Caco-2 (cell line): ENCODE results near the gene GRIK3. TPM values are rescaled to one million over a fixed set of nuclear protein-coding genes. Genes with fewer than 3 reads are reported as not detected.

Source experiments
- BruUV-seq: library from RNA; stranded (reverse); fragments of 400-500 nt; replicated peaks from 2 replicates; lab custom pipeline; 2021; lab: Mats Ljungman, UMichigan
- CTCF ChIA-PET: fragments of 300-600 bp; sonication (Branson Sonifier 250); formaldehyde crosslinking; loops from one replicate; lab custom pipeline; 2022; ENCODE audit warnings: antibody characterized with exemption; lab: Charles Lee
- POLR2A ChIA-PET: fragments of 300-600 bp; sonication (Branson Sonifier 250); formaldehyde crosslinking; loops from one replicate; lab custom pipeline; 2022; ENCODE audit warnings: antibody characterized with exemption; lab: Charles Lee
- DNase-seq, 2 experiments: peaks; one replicate each; pipeline versions ENCODE4 v3.0.0 to v3.0.0-alpha.2; 2020 to 2022
- H3K27me3 ChIP-seq: replicated peaks from 2 replicates; pipeline ENCODE4 v1.6.0; 2011; ENCODE audit warnings: low read length; ENCODE audit not compliant: control insufficient read depth, insufficient read depth
- H3K36me3 ChIP-seq: 2 replicates; pipeline ENCODE4 v1.5.1; 2011; ENCODE audit warnings: low read length; ENCODE audit not compliant: control insufficient read depth, insufficient read depth
- H3K4me1 ChIP-seq: fragments of 250-450 bp; sonication (Bioruptor Pico); 2 replicates; pipeline ENCODE4 v1.5.1; 2020; ENCODE audit warnings: mild to moderate bottlenecking
- H3K4me3 ChIP-seq: 2 replicates; pipeline ENCODE4 v1.5.1; 2011; ENCODE audit warnings: low read depth, mild to moderate bottlenecking, control low read depth, low read length
- H3K9me3 ChIP-seq: fragments of 250-450 bp; sonication (Bioruptor Pico); 2 replicates; pipeline ENCODE4 v1.5.1; 2020; ENCODE audit warnings: mild to moderate bottlenecking, moderate library complexity
- H3K27ac Mint-ChIP-seq: one replicate; pipeline ENCODE4 v1.8.0; 2022; ENCODE audit warnings: mixed read lengths; ENCODE audit not compliant: unreplicated experiment
- H3K27me3 Mint-ChIP-seq: one replicate; pipeline ENCODE4 v1.8.0; 2022; ENCODE audit warnings: mixed read lengths; ENCODE audit not compliant: insufficient read depth, unreplicated experiment
- H3K36me3 Mint-ChIP-seq: one replicate; pipeline ENCODE4 v1.8.0; 2022; ENCODE audit warnings: mild to moderate bottlenecking, mixed read lengths; ENCODE audit not compliant: insufficient read depth, unreplicated experiment
- H3K4me1 Mint-ChIP-seq: one replicate; pipeline ENCODE4 v1.8.0; 2022; ENCODE audit warnings: low read depth, mixed read lengths; ENCODE audit not compliant: unreplicated experiment
- H3K4me3 Mint-ChIP-seq: one replicate; pipeline ENCODE4 v1.8.0; 2022; ENCODE audit warnings: mild to moderate bottlenecking, moderate library complexity, mixed read lengths; ENCODE audit not compliant: unreplicated experiment
- H3K9me3 Mint-ChIP-seq: one replicate; pipeline ENCODE4 v1.8.0; 2022; ENCODE audit warnings: mixed read lengths; ENCODE audit not compliant: unreplicated experiment
- intact Hi-C: fragments of 100-400 bp; cut with micrococcal nuclease; formaldehyde crosslinking; loops from one replicate; pipeline ENCODE4 v1.10.0; 2022; ENCODE audit not compliant: unreplicated experiment
- total RNA-seq: library from RNA; stranded (reverse); gene quantifications from 2 replicates; pipeline ENCODE4 v1.2.3, GENCODE V29; 2022
- TF ChIP-seq, protein P1 (sequence below), 2 experiments: fragments of 200-600 bp in 1 of 2; IDR thresholded peaks; 1 replicate in 1 of 2; 2 replicates in 1 of 2; pipeline versions ENCODE4 v1.5.1 to v1.8.0; 2011 to 2022; ENCODE audit warnings: antibody characterized with exemption in 1 of 2, control low read depth in 1 of 2, inconsistent platforms in 1 of 2, low read depth in 1 of 2, low read length in 1 of 2, mild to moderate bottlenecking in 1 of 2, moderate library complexity in 1 of 2; ENCODE audit not compliant: insufficient read depth in 1 of 2, severe bottlenecking in 1 of 2, unreplicated experiment in 1 of 2

GRIK3 gene
- total RNA-seq, 1 experiment from 2014 or later = not detected

DNA sequence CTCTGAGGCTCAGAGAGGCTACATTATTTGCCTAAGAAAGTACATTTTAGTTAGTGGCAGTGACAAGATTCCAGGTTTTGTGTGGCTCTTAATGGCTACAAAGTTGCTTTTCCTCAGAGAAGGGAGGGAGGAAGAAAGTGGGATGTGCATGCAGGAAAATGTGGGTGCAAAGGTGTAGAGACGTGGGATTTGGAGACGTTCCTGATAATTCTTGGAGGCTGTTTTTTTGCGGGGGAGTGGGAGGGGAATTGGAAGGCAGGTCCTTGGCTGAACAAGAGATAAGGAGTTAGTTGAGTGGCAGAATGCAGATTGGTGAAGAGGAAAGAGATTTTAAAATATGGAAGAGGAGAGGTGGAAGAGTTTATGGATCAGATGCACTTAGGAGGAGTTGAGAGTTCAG, 258.1 kb downstream of the GRIK3 start:
- no peaks in the 10 kb centered on the region for H3K4me1 ChIP-seq
- no peak overlapping the region for H3K4me3 Mint-ChIP-seq
- no peak for DNase-seq
- H3K27me3 Mint-ChIP-seq = peaks cover 22% of the 10 kb centered on the region
- TF ChIP-seq, protein P1, sequence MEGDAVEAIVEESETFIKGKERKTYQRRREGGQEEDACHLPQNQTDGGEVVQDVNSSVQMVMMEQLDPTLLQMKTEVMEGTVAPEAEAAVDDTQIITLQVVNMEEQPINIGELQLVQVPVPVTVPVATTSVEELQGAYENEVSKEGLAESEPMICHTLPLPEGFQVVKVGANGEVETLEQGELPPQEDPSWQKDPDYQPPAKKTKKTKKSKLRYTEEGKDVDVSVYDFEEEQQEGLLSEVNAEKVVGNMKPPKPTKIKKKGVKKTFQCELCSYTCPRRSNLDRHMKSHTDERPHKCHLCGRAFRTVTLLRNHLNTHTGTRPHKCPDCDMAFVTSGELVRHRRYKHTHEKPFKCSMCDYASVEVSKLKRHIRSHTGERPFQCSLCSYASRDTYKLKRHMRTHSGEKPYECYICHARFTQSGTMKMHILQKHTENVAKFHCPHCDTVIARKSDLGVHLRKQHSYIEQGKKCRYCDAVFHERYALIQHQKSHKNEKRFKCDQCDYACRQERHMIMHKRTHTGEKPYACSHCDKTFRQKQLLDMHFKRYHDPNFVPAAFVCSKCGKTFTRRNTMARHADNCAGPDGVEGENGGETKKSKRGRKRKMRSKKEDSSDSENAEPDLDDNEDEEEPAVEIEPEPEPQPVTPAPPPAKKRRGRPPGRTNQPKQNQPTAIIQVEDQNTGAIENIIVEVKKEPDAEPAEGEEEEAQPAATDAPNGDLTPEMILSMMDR (IDR thresholded peaks at IDR 0.05; ENCODE audit: insufficient read depth in 1 of 2, low read depth in 1 of 2, low read length in 1 of 2, severe bottlenecking in 1 of 2, unreplicated experiment in 1 of 2) = no peak
- H3K36me3 ChIP-seq = no peaks in the 10 kb centered on the region
- no peaks in the 10 kb centered on the region for H3K36me3 Mint-ChIP-seq
- no peak overlapping the region for H3K27ac Mint-ChIP-seq
- H3K9me3 Mint-ChIP-seq = no peaks in the 10 kb centered on the region
- intact Hi-C loops = no loop called here
- ChIA-PET POLR2A (no interaction called here), CTCF (no interaction called here)
- BruUV-seq = no TSS peak
- H3K4me1 Mint-ChIP-seq = no peaks in the 10 kb centered on the region
- H3K9me3 ChIP-seq = no peaks in the 10 kb centered on the region
- H3K27me3 ChIP-seq = no peaks in the 10 kb centered on the region
- no peak overlapping the region for H3K4me3 ChIP-seq

DNA sequence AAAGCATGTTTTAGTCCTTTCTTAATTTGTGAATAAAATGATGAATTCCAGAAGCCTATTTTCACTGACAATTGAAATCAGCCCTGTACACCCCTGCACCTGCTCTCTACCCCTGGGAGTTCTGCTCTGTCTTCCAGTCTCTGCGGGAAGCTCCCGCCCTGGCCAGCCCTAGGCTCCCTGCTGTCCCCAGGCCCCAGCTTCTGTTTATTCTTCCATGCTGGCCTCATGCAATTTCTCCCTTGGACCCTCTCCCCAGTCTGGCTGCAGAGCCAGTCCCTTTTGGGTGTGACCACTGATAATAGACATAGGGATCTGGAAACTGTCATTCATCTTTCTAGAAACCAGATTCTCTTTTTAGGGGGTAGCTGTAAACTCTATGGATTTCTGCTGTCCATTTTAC, 258.6 kb downstream of the GRIK3 start:
- no peaks in the 10 kb centered on the region for H3K4me1 Mint-ChIP-seq

DNA sequence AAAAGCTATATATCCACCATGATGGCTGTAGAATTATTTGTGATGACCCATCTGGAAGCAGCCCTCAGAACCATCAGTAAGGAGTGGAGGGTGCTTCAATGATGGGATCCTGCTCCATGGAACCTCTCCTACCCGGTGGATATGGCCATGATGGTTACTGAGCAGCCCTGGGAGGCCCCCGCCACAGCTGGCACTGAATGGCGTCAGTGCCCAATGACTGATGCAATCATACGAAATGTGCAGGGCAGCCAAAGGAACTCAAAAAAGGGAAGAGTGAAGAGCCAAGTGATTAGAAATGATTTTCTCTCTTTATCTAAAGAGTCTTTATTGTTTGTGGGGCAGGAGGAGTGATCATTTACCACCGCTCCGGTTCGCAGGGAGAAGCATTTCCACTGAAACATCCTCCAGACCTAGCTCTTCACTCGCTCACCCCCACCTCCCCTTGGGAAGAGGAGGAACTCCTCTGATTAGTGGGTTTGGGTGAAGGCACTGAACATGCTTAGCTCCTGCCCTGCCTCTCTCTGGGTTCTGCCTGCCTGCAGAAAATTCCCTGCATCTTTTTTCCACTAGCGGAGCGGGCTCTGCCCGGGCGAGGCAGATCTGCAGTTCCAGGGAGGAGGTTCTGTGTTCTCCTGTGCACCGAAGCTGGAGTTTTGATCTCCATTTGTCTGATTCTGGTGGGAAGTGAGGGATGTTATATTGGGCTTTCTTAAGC, 260.3 kb downstream of the GRIK3 start:
- H3K9me3 ChIP-seq = no peaks in the 10 kb centered on the region
- DNase-seq = no peak
- H3K4me3 Mint-ChIP-seq = no peak overlapping the region
- no peaks in the 10 kb centered on the region for H3K36me3 ChIP-seq
- H3K27me3 ChIP-seq = no peaks in the 10 kb centered on the region
- POLR2A ChIA-PET = no interaction called here
- intact Hi-C loops = no loop called here
- CTCF ChIA-PET = no interaction called here
- no peak overlapping the region for H3K4me3 ChIP-seq
- H3K4me1 ChIP-seq = no peaks in the 10 kb centered on the region
- BruUV-seq = no TSS peak
- no peaks in the 10 kb centered on the region for H3K4me1 Mint-ChIP-seq
- no peaks in the 10 kb centered on the region for H3K9me3 Mint-ChIP-seq
- peaks cover 27% of the 10 kb centered on the region for H3K27me3 Mint-ChIP-seq
- H3K36me3 Mint-ChIP-seq = no peaks in the 10 kb centered on the region
- TF ChIP-seq, protein P1 (IDR thresholded peaks at IDR 0.05; ENCODE audit: insufficient read depth in 1 of 2, low read depth in 1 of 2, low read length in 1 of 2, severe bottlenecking in 1 of 2, unreplicated experiment in 1 of 2) = no peak
- no peak overlapping the region for H3K27ac Mint-ChIP-seq

More for the DNA sequence above, 258.6 kb downstream of the GRIK3 start:
- Mint-ChIP-seq H3K36me3 (no peaks in the 10 kb centered on the region), H3K9me3 (no peaks in the 10 kb centered on the region), H3K4me3 (no peak overlapping the region), H3K27me3 (peaks cover 25% of the 10 kb centered on the region), H3K27ac (no peak overlapping the region)
- TF ChIP-seq, protein P1 (IDR thresholded peaks at IDR 0.05; ENCODE audit: insufficient read depth in 1 of 2, low read depth in 1 of 2, low read length in 1 of 2, severe bottlenecking in 1 of 2, unreplicated experiment in 1 of 2) = no peak
- Histone ChIP-seq H3K4me1 (no peaks in the 10 kb centered on the region), H3K9me3 (no peaks in the 10 kb centered on the region), H3K4me3 (no peak overlapping the region), H3K36me3 (no peaks in the 10 kb centered on the region), H3K27me3 (no peaks in the 10 kb centered on the region)
- POLR2A ChIA-PET = no interaction called here
- BruUV-seq = no TSS peak
- CTCF ChIA-PET = no interaction called here
- no peak for DNase-seq
- intact Hi-C loops = no loop called here
